Thyroid gland (tissue), 4 donors: ENCODE measurements around the gene NT5C1A.

Source experiments
- POLR2A ChIP-seq, 2 donors: fragments of 450-650 bp; IDR thresholded peaks; one replicate each; pipeline ENCODE4 v1.6.1; 2017; ENCODE audit warnings: antibody characterized with exemption in 2 of 2, mild to moderate bottlenecking in 2 of 2, moderate library complexity in 1 of 2
- TF ChIP-seq, protein P1 (sequence below), 6 experiments: fragments of 200-600 bp in 3 of 6; fragments of 450-650 bp in 3 of 6; sonication (generic) in 3 of 6; IDR thresholded peaks; one replicate each; pipeline ENCODE4 v1.5.1; 2016 to 2019; ENCODE audit warnings: antibody characterized with exemption in 6 of 6, mild to moderate bottlenecking in 2 of 6, inconsistent platforms in 1 of 6, moderate library complexity in 1 of 6

GRCh38 chr1:39699419-39699818 lies 27.5 kb upstream of the NT5C1A start:
- TF ChIP-seq, protein P1, sequence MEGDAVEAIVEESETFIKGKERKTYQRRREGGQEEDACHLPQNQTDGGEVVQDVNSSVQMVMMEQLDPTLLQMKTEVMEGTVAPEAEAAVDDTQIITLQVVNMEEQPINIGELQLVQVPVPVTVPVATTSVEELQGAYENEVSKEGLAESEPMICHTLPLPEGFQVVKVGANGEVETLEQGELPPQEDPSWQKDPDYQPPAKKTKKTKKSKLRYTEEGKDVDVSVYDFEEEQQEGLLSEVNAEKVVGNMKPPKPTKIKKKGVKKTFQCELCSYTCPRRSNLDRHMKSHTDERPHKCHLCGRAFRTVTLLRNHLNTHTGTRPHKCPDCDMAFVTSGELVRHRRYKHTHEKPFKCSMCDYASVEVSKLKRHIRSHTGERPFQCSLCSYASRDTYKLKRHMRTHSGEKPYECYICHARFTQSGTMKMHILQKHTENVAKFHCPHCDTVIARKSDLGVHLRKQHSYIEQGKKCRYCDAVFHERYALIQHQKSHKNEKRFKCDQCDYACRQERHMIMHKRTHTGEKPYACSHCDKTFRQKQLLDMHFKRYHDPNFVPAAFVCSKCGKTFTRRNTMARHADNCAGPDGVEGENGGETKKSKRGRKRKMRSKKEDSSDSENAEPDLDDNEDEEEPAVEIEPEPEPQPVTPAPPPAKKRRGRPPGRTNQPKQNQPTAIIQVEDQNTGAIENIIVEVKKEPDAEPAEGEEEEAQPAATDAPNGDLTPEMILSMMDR (IDR thresholded peaks at IDR 0.05), result no peak
- TF ChIP-seq POLR2A (IDR thresholded peaks at IDR 0.05), result no peak
